CD4-positive, CD25-positive, alpha-beta regulatory T cell (primary cell): Measurements from ENCODE around the gene TTC7B. TPM values are rescaled to one million over a fixed set of nuclear protein-coding genes. Genes with fewer than 3 reads are reported as not detected.

Source experiments
- ATAC-seq, 2 donors: fragments of 150-1000 bp; cut with Tn5 transposase; one replicate each; pipeline ENCODE4 v1.10.0; 2021; ENCODE audit warnings: low read depth in 2 of 2, moderate number of reproducible peaks in 2 of 2, moderate library complexity in 1 of 2
- DNase-seq, 3 donors: peaks; one replicate each; pipeline versions ENCODE4 v3.0.0 to v3.0.0-alpha.2; 2012 to 2022; ENCODE audit warnings: mixed read lengths in 1 of 3
- H3K27ac ChIP-seq: one replicate; pipeline ENCODE4 v1.7.0; 2013; ENCODE audit warnings: mild to moderate bottlenecking, low read length; ENCODE audit not compliant: insufficient read depth, poor library complexity, severe bottlenecking
- H3K27me3 ChIP-seq: one replicate; pipeline ENCODE4 v1.7.0; 2013; ENCODE audit warnings: low read length; ENCODE audit not compliant: control insufficient read depth, insufficient read depth
- H3K36me3 ChIP-seq: one replicate; pipeline ENCODE4 v1.7.0; 2013; ENCODE audit warnings: mild to moderate bottlenecking, low read length, moderate library complexity; ENCODE audit not compliant: control insufficient read depth, insufficient read depth
- H3K4me1 ChIP-seq: 2 replicates; pipeline ENCODE4 v1.7.0; 2013; ENCODE audit warnings: mild to moderate bottlenecking, low read length; ENCODE audit not compliant: insufficient read depth, control insufficient read depth, poor library complexity, severe bottlenecking
- H3K4me3 ChIP-seq: one replicate; pipeline ENCODE4 v1.7.0; 2013; ENCODE audit warnings: low read depth, mild to moderate bottlenecking, low read length, moderate library complexity
- H3K9me3 ChIP-seq, 2 experiments: 1 replicate in 1 of 2; 2 replicates in 1 of 2; pipeline ENCODE4 v1.7.0; 2013; ENCODE audit warnings: low read length in 2 of 2, mild to moderate bottlenecking in 1 of 2, moderate library complexity in 1 of 2; ENCODE audit not compliant: control insufficient read depth in 2 of 2
- H3K27ac Mint-ChIP-seq, 3 donors: one replicate each; pipeline ENCODE4 v1.8.0; 2020 to 2022; ENCODE audit warnings: mild to moderate bottlenecking in 3 of 3, mixed read lengths in 3 of 3, moderate library complexity in 2 of 3
- H3K27me3 Mint-ChIP-seq: one replicate; pipeline ENCODE4 v1.8.0; 2022; ENCODE audit warnings: mild to moderate bottlenecking, mixed read lengths
- H3K36me3 Mint-ChIP-seq: one replicate; pipeline ENCODE4 v1.8.0; 2020; ENCODE audit warnings: mixed read lengths
- H3K4me1 Mint-ChIP-seq, 4 donors: one replicate each; pipeline ENCODE4 v1.8.0; 2020 to 2022; ENCODE audit warnings: mixed read lengths in 4 of 4, mild to moderate bottlenecking in 1 of 4
- H3K4me3 Mint-ChIP-seq, 4 donors: one replicate each; pipeline ENCODE4 v1.8.0; 2020 to 2022; ENCODE audit warnings: mild to moderate bottlenecking in 4 of 4, mixed read lengths in 4 of 4, moderate library complexity in 3 of 4
- H3K9me3 Mint-ChIP-seq, 7 donors: one replicate each; pipeline ENCODE4 v1.8.0; 2020 to 2022; ENCODE audit warnings: mixed read lengths in 7 of 7, mild to moderate bottlenecking in 3 of 7, moderate library complexity in 2 of 7
- polyA plus RNA-seq, 4 donors: library from polyadenylated mRNA; unstranded; fragments of 300-500 nt; fragmentation: Illumina TruSeq; gene quantifications; one replicate each; pipeline ENCODE4 v1.2.3, GENCODE V29; 2021
- total RNA-seq: library from RNA; stranded (reverse); gene quantifications from one replicate; pipeline ENCODE4 v1.2.3, GENCODE V29; 2022

The TTC7B gene
- total and polyA plus RNA-seq, 5 donors from 2014 or later = 0.88 to 7.8 (median 1.0) TPM

DNA sequence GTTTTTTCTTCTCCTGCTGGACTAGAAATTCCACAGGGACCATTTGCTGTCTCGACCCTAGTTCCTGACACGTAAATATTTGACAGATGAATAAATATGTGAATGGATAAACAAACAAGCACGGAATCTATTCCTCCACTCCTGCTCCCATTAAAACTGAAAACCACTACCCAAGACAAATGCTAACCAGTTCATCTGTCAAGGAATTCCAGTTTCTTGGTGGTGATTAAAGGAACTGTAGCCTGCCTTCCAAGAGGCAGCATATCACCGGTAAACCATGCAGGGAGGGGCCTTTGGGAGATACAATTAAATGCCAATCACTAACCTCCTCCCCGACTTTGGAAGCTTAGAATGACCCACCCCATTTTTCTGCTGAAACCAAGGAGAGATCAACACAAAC, 95.4 kb downstream of the TTC7B start:
- no peaks in the 10 kb centered on the region for H3K4me1 ChIP-seq
- H3K27ac Mint-ChIP-seq = no peak overlapping the region
- no peaks in the 10 kb centered on the region for H3K9me3 ChIP-seq
- H3K27me3 Mint-ChIP-seq = peaks cover 7% of the 10 kb centered on the region
- H3K4me3 Mint-ChIP-seq = no peak overlapping the region
- H3K27ac ChIP-seq = no peak overlapping the region
- H3K36me3 Mint-ChIP-seq = no peaks in the 10 kb centered on the region
- DNase-seq (no peak), ATAC-seq (no peak)
- no peaks in the 10 kb centered on the region for H3K36me3 ChIP-seq
- H3K4me3 ChIP-seq = no peak overlapping the region
- H3K4me1 Mint-ChIP-seq = no peaks in the 10 kb centered on the region
- peaks cover 5% of the 10 kb centered on the region for H3K27me3 ChIP-seq
- H3K9me3 Mint-ChIP-seq = no peaks in the 10 kb centered on the region

- H3K4me1 ChIP-seq = no peaks in the 10 kb centered on the region
- Mint-ChIP-seq H3K4me3 (no peak overlapping the region), H3K27ac (no peak overlapping the region), H3K4me1 (no peaks in the 10 kb centered on the region), H3K9me3 (no peaks in the 10 kb centered on the region), H3K27me3 (peaks cover 10% of the 10 kb centered on the region), H3K36me3 (no peaks in the 10 kb centered on the region)
- H3K4me3 ChIP-seq = no peak overlapping the region
- no peak for ATAC-seq
- no peak overlapping the region for H3K27ac ChIP-seq
- H3K27me3 ChIP-seq = peaks cover 8% of the 10 kb centered on the region
- no peaks in the 10 kb centered on the region for H3K9me3 ChIP-seq
- no peaks in the 10 kb centered on the region for H3K36me3 ChIP-seq
- no peak for DNase-seq
These were observed 95.9 kb downstream of the TTC7B start for GRCh38 chr14:90720336-90720735.

- no peak overlapping the region for H3K4me3 Mint-ChIP-seq
- ATAC-seq = no peak
- no peaks in the 10 kb centered on the region for H3K36me3 Mint-ChIP-seq
- no peaks in the 10 kb centered on the region for H3K4me1 Mint-ChIP-seq
- Histone ChIP-seq H3K27ac (no peak overlapping the region), H3K36me3 (no peaks in the 10 kb centered on the region), H3K9me3 (no peaks in the 10 kb centered on the region), H3K4me3 (no peak overlapping the region), H3K27me3 (peaks cover 8% of the 10 kb centered on the region), H3K4me1 (no peaks in the 10 kb centered on the region)
- H3K27me3 Mint-ChIP-seq = peaks cover 18% of the 10 kb centered on the region
- H3K27ac Mint-ChIP-seq = no peak overlapping the region
- H3K9me3 Mint-ChIP-seq = no peaks in the 10 kb centered on the region
- DNase-seq = no peak
These were observed 98.3 kb downstream of the TTC7B start for GRCh38 chr14:90717916-90718315.

GRCh38 chr14:90715993-90716392, 100.2 kb downstream of the TTC7B start:
- no peak overlapping the region for H3K4me3 ChIP-seq
- no peaks in the 10 kb centered on the region for H3K4me1 ChIP-seq
- H3K9me3 Mint-ChIP-seq = no peaks in the 10 kb centered on the region
- no peaks in the 10 kb centered on the region for H3K36me3 Mint-ChIP-seq
- peaks cover 31% of the 10 kb centered on the region for H3K27me3 Mint-ChIP-seq
- no peaks in the 10 kb centered on the region for H3K9me3 ChIP-seq
- no peak overlapping the region for H3K4me3 Mint-ChIP-seq
- no peaks in the 10 kb centered on the region for H3K36me3 ChIP-seq
- no peaks in the 10 kb centered on the region for H3K4me1 Mint-ChIP-seq
- ATAC-seq (no peak), DNase-seq (no peak)
- peaks cover 3% of the 10 kb centered on the region for H3K27me3 ChIP-seq
- H3K27ac Mint-ChIP-seq = no peak overlapping the region
- no peak overlapping the region for H3K27ac ChIP-seq

- Mint-ChIP-seq H3K4me3 (no peak overlapping the region), H3K36me3 (no peaks in the 10 kb centered on the region), H3K27me3 (peaks cover 31% of the 10 kb centered on the region), H3K27ac (no peak overlapping the region), H3K4me1 (no peaks in the 10 kb centered on the region), H3K9me3 (no peaks in the 10 kb centered on the region)
- H3K4me3 ChIP-seq = no peak overlapping the region
- peaks cover 3% of the 10 kb centered on the region for H3K27me3 ChIP-seq
- no peak for DNase-seq
- H3K4me1 ChIP-seq = no peaks in the 10 kb centered on the region
- no peak for ATAC-seq
- H3K36me3 ChIP-seq = no peaks in the 10 kb centered on the region
- H3K9me3 ChIP-seq = no peaks in the 10 kb centered on the region
- H3K27ac ChIP-seq = no peak overlapping the region
These were observed 100.7 kb downstream of the TTC7B start for GRCh38 chr14:90715495-90715894.

DNA sequence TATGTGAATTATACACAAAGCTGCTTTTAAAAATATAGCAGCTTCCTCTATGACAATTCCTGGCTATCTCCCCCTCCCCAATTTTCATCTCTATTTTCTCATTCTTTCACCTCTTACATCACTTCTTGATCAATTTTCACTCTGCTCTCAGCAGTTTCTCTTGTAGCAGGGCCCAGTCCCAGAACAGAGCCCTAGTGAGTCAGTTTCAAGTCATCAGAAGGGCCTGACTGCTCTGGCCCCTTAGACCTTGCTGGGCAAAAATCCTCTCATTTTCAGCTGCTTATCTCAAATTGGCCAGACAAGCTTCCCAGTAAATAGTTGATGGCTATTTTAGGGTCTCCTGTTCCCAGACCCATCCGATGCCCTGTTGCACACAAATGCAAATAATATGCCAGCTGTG, 101.4 kb downstream of the TTC7B start:
- Histone ChIP-seq H3K4me1 (no peaks in the 10 kb centered on the region), H3K27me3 (peaks cover 3% of the 10 kb centered on the region), H3K27ac (no peak overlapping the region), H3K36me3 (no peaks in the 10 kb centered on the region), H3K4me3 (no peak overlapping the region), H3K9me3 (no peaks in the 10 kb centered on the region)
- ATAC-seq (no peak), DNase-seq (no peak)
- H3K36me3 Mint-ChIP-seq = no peaks in the 10 kb centered on the region
- H3K27me3 Mint-ChIP-seq = peaks cover 31% of the 10 kb centered on the region
- H3K4me3 Mint-ChIP-seq = no peak overlapping the region
- H3K9me3 Mint-ChIP-seq = no peaks in the 10 kb centered on the region
- peak overlapping the region in 1 of 3 donors; percentile 7 for H3K27ac Mint-ChIP-seq
- H3K4me1 Mint-ChIP-seq = no peaks in the 10 kb centered on the region

GRCh38 chr14:90704738-90705392, 111.4 kb downstream of the TTC7B start:
- peaks cover 24% of the 10 kb centered on the region for H3K27me3 Mint-ChIP-seq
- H3K27ac Mint-ChIP-seq = no peak overlapping the region
- Histone ChIP-seq H3K9me3 (no peaks in the 10 kb centered on the region), H3K4me1 (no peaks in the 10 kb centered on the region), H3K27me3 (no peaks in the 10 kb centered on the region), H3K4me3 (no peak overlapping the region), H3K36me3 (no peaks in the 10 kb centered on the region), H3K27ac (no peak overlapping the region)
- no peak overlapping the region for H3K4me3 Mint-ChIP-seq
- H3K36me3 Mint-ChIP-seq = no peaks in the 10 kb centered on the region
- H3K9me3 Mint-ChIP-seq = no peaks in the 10 kb centered on the region
- no peak for DNase-seq
- no peak for ATAC-seq
- H3K4me1 Mint-ChIP-seq = peaks cover 0 to 5% (median 0%) of the 10 kb centered on the region in 4 donors
